Vagina (tissue), 2 donors: ENCODE data around the gene BLVRB. TPM values are rescaled to one million over a fixed set of nuclear protein-coding genes. Genes with fewer than 3 reads are reported as not detected.
"Not testable (repeated sequence)": the region's sequence is repeated elsewhere in the genome, so short reads cannot be mapped to it uniquely, and the experiment has no call there.

Source experiments
- DNase-seq, 2 donors: peaks; one replicate each; pipeline ENCODE4 v3.0.0-alpha.2; 2017; ENCODE audit errors: extremely low spot score in 2 of 2
- H3K27ac ChIP-seq: fragments of 200-600 bp; sonication (generic); one replicate; pipeline ENCODE4 v1.5.1; 2019
- H3K27me3 ChIP-seq: fragments of 200-600 bp; sonication (generic); one replicate; pipeline ENCODE4 v1.5.1; 2019
- H3K36me3 ChIP-seq, 2 donors: fragments of 200-600 bp; sonication (generic); one replicate each; pipeline ENCODE4 v1.5.1; 2017 to 2019
- H3K4me1 ChIP-seq: fragments of 200-600 bp; sonication (generic); one replicate; pipeline ENCODE4 v1.5.1; 2019
- H3K4me3 ChIP-seq, 2 donors: fragments of 200-600 bp; sonication (generic); 1 replicate in 1 of 2; 2 replicates in 1 of 2; pipeline ENCODE4 v1.5.1; 2016 to 2019
- H3K9me3 ChIP-seq: fragments of 200-600 bp; sonication (generic); one replicate; pipeline ENCODE4 v1.5.1; 2019
- POLR2A ChIP-seq, 2 donors: fragments of 450-650 bp; IDR thresholded peaks; one replicate each; pipeline ENCODE4 v1.6.1; 2017; ENCODE audit warnings: antibody characterized with exemption in 2 of 2, mild to moderate bottlenecking in 2 of 2, moderate library complexity in 2 of 2
- POLR2AphosphoS5 ChIP-seq, 2 donors: sonication (generic); formaldehyde crosslinking; IDR thresholded peaks; one replicate each; pipeline ENCODE4 v1.9.0; 2017; ENCODE audit warnings: antibody characterized with exemption in 2 of 2, mild to moderate bottlenecking in 2 of 2, low read depth in 1 of 2; ENCODE audit not compliant: insufficient read depth in 1 of 2
- intact Hi-C: fragments of 100-400 bp; cut with DNase I; formaldehyde crosslinking; loops from one replicate; pipeline ENCODE4 v1.15.1; 2023
- total RNA-seq: library from RNA; depleted of rRNA; stranded (reverse); fragments of >200 nt; gene quantifications from one replicate; pipeline ENCODE4 v1.2.3, GENCODE V29; 2016
- TF ChIP-seq, protein P1 (sequence below), 3 experiments: fragments of 450-650 bp in 2 of 3; fragments of 200-600 bp in 1 of 3; sonication (generic) in 1 of 3; IDR thresholded peaks; one replicate each; pipeline ENCODE4 v1.5.1; 2017 to 2019; ENCODE audit warnings: antibody characterized with exemption in 3 of 3, mild to moderate bottlenecking in 2 of 3, moderate library complexity in 2 of 3

The BLVRB gene
- total RNA-seq, 1 donor from 2014 or later = 357 TPM

DNA sequence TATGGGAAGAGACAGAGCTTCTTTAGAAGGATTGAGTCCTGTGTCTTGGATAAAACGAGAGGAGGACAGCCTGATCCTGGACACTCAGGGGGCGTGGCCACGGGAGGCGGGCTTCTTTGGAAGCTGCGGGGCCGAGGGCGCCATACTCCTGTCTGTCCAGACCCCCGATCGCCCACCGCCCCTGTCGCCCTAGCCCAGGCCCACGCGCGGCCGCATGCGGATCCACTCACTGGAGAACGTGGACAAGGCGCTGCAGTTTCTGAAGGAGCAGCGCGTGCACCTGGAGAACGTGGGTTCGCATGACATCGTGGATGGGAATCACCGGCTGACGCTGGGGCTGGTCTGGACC is 24.3 kb upstream of the BLVRB start:
- Histone ChIP-seq H3K4me3 (no peak overlapping the region), H3K4me1 (peaks cover 8% of the 10 kb centered on the region), H3K36me3 (no peaks in the 10 kb centered on the region), H3K9me3 (no peaks in the 10 kb centered on the region), H3K27ac (no peak overlapping the region), H3K27me3 (no peaks in the 10 kb centered on the region)
- DNase-seq = no peak
- no peak for TF ChIP-seq POLR2A (IDR thresholded peaks at IDR 0.05)
- TF ChIP-seq, protein P1, sequence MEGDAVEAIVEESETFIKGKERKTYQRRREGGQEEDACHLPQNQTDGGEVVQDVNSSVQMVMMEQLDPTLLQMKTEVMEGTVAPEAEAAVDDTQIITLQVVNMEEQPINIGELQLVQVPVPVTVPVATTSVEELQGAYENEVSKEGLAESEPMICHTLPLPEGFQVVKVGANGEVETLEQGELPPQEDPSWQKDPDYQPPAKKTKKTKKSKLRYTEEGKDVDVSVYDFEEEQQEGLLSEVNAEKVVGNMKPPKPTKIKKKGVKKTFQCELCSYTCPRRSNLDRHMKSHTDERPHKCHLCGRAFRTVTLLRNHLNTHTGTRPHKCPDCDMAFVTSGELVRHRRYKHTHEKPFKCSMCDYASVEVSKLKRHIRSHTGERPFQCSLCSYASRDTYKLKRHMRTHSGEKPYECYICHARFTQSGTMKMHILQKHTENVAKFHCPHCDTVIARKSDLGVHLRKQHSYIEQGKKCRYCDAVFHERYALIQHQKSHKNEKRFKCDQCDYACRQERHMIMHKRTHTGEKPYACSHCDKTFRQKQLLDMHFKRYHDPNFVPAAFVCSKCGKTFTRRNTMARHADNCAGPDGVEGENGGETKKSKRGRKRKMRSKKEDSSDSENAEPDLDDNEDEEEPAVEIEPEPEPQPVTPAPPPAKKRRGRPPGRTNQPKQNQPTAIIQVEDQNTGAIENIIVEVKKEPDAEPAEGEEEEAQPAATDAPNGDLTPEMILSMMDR (IDR thresholded peaks at IDR 0.05) = no peak
- no peak for TF ChIP-seq POLR2AphosphoS5 (IDR thresholded peaks at IDR 0.05; ENCODE audit: insufficient read depth in 1 of 2, low read depth in 1 of 2)
- intact Hi-C loops = no loop called here

DNA sequence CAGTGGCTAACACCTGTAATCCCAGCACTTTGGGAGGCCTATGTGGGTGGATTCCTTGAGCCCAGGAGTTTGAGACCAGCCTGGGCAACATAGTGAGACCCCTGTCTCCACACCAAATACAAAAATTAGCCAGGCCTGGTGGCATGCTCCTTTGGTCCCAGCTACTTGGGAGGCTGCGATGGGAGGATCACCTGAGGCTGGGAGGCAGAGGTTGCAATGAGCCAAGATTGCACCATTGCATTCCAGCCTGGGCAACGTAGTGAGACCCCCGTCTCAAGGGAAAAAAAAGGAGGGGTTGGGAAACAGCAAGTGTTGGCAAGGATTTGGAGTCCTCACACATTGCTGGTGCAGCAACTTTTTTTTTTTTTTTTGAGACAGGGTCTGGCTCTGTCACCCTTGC is 20.5 kb upstream of the BLVRB start:
- Histone ChIP-seq H3K27ac (no peak overlapping the region), H3K4me1 (peaks cover 8% of the 10 kb centered on the region), H3K4me3 (no peak overlapping the region), H3K27me3 (no peaks in the 10 kb centered on the region), H3K36me3 (no peaks in the 10 kb centered on the region), H3K9me3 (no peaks in the 10 kb centered on the region)
- no peak for DNase-seq
- TF ChIP-seq, protein P1 (IDR thresholded peaks at IDR 0.05) = no peak
- no peak for TF ChIP-seq POLR2A (IDR thresholded peaks at IDR 0.05)
- intact Hi-C loops = no loop called here

DNA sequence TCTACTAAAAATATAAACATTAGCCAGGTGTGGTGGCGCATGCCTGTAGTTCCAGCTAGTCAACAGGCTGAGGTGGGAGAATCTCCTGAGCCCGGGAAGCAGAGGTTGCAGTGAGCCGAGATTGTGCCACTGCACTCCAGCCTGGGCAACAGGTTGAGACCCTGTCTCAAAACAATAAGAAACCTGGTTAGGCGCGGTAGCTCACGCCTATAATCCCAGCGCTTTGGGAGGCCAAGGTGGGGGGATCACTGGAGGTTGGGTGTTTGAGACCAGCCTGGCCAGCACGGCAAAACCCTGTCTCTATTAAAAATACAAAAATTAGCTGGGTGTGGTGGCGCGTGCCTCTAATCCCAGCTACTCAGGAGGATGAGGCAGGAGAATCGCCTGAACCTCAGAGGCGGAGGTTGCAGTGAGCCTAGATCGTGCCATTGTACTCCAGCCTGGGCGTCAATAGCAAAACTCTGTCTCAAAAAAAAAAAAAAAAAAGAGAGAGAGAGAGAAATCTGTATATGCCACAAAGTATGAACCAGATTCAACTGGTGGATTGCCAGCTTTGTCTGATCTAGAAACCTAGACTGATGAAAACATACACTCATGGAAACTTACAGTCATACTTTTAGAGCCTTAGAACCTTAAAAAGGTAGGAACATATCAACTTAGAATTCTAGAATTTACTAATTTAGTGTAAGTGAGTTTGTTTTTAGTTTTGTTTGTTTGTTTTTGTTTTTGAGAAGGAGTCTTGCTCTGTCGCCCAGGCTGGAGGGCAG is 10.5 kb upstream of the BLVRB start:
- H3K27ac ChIP-seq, H3K27me3 ChIP-seq, H3K4me3 ChIP-seq, intact Hi-C loops, H3K36me3 ChIP-seq, H3K4me1 ChIP-seq, DNase-seq, H3K9me3 ChIP-seq: not testable (repeated sequence)

DNA sequence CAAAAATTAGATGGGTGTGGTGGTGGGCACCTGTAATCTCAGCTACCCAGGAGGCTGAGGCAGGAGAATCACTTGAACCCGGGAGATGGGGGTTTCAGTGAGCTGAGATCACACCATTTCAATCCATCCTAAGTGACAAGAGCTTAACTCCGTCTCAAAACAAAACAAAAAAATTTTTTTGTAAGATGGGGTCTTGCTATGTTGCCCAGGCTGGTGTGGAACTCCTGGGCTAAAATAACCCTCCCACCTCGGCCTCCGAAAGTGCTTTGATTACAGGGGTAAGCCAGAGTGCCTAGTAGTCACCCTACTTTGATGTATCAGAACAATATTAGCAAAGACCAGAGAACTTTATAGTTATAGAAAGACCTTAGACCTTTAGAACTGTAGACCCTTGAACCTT is 9.2 kb upstream of the BLVRB start:
- H3K4me3 ChIP-seq = no peak overlapping the region
- H3K9me3 ChIP-seq = no peaks in the 10 kb centered on the region
- no peak for DNase-seq
- no peak for TF ChIP-seq POLR2A (IDR thresholded peaks at IDR 0.05)
- TF ChIP-seq, protein P1 (IDR thresholded peaks at IDR 0.05) = no peak
- no peaks in the 10 kb centered on the region for H3K36me3 ChIP-seq
- no peaks in the 10 kb centered on the region for H3K27me3 ChIP-seq
- H3K27ac ChIP-seq = no peak overlapping the region
- intact Hi-C loops = no loop called here
- no peaks in the 10 kb centered on the region for H3K4me1 ChIP-seq

DNA sequence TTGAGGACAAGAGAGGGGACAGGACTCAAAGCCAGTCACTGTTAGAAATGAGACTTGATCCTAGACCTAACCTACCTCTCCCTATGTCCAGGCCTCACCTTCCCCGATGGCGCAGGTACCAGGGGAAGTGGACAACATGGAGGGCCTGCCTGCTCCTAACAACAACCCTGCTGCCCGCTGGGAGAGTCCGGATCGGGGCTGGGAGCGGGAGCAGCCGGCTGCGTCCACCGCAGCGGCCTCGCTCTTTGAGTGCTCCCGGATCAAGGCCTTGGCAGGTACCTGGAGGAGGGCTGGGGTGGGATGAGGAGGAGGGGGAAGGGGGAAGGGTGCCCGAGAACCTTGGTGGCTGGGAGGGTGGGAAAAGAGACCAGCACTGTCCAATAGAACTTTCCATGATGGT is 7.0 kb upstream of the BLVRB start:
- no peak overlapping the region for H3K4me3 ChIP-seq
- intact Hi-C loops = no loop called here
- peaks cover 2% of the 10 kb centered on the region for H3K4me1 ChIP-seq
- no peaks in the 10 kb centered on the region for H3K9me3 ChIP-seq
- no peaks in the 10 kb centered on the region for H3K27me3 ChIP-seq
- TF ChIP-seq POLR2A (IDR thresholded peaks at IDR 0.05) (no peak), POLR2AphosphoS5 (IDR thresholded peaks at IDR 0.05; ENCODE audit: insufficient read depth in 1 of 2, low read depth in 1 of 2) (no peak)
- TF ChIP-seq, protein P1 (IDR thresholded peaks at IDR 0.05) = no peak
- no peak overlapping the region for H3K27ac ChIP-seq
- no peak for DNase-seq
- H3K36me3 ChIP-seq = no peaks in the 10 kb centered on the region
